SU-DHL-6 (cell line): ENCODE data around the gene RAD51B.

ENCODE experiments used
- EZH2phosphoT487 ChIP-seq: fragments of 200-600 bp; sonication (generic), shearing (Covaris generic); conservative IDR thresholded peaks from 2 replicates; pipeline ENCODE4 v1.6.1; 2018; ENCODE audit warnings: mild to moderate bottlenecking, antibody characterized with exemption, low read length, moderate library complexity, mixed read lengths
- TF ChIP-seq, protein P1 (sequence below): fragments of 200-600 bp; sonication (generic); IDR thresholded peaks from one replicate; pipeline ENCODE4 v1.5.1; 2017; ENCODE audit warnings: antibody characterized with exemption, mild to moderate bottlenecking, low read length, moderate library complexity; ENCODE audit not compliant: insufficient read depth, poor library complexity, severe bottlenecking

DNA sequence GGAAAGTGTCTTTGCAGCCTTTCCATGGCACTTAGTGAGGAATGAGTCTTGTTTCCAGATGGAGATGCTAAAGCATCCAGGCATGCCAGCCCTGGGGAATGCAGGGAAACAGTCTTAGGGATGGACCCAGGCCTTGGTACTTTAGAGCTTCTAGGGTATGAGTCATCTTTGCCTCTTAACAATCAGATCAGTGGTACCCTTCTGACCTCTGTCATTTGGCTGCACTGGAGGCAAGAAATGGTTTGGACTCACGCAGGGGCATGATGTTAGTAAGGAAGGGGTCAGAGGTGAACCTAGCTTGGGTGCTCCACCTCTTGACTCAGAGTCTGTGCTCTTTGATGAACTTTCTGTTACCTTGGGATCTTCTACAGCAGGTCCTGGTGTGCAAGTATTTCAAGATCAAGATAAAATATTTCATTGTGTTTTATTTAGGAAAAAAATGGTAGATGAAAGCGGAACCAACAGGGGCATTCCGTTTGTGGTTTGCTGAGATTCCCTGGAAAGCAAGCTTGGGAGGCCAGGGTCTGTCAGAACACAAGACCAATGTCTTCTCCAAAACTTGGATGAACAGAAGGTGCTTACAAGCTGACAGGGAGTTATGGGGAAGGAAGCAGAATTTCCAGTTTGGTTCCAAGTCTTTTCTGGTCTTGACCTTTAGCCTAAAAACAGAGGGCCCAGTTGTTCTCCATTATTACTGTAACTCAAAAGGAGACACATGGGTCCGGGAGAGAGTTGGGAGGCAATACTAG lies 757.1 kb downstream of the RAD51B start:
- no peak for TF ChIP-seq EZH2phosphoT487
- TF ChIP-seq, protein P1, sequence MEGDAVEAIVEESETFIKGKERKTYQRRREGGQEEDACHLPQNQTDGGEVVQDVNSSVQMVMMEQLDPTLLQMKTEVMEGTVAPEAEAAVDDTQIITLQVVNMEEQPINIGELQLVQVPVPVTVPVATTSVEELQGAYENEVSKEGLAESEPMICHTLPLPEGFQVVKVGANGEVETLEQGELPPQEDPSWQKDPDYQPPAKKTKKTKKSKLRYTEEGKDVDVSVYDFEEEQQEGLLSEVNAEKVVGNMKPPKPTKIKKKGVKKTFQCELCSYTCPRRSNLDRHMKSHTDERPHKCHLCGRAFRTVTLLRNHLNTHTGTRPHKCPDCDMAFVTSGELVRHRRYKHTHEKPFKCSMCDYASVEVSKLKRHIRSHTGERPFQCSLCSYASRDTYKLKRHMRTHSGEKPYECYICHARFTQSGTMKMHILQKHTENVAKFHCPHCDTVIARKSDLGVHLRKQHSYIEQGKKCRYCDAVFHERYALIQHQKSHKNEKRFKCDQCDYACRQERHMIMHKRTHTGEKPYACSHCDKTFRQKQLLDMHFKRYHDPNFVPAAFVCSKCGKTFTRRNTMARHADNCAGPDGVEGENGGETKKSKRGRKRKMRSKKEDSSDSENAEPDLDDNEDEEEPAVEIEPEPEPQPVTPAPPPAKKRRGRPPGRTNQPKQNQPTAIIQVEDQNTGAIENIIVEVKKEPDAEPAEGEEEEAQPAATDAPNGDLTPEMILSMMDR = no peak
